ENCODE measurements around the gene RIOK3. TPM values are rescaled to one million over a fixed set of nuclear protein-coding genes. Genes with fewer than 3 reads are reported as not detected.

RIOK3 gene
- total and polyA plus RNA-seq, 2 donors from 2014 or later, result 30.1 to 64.9 TPM

DNA sequence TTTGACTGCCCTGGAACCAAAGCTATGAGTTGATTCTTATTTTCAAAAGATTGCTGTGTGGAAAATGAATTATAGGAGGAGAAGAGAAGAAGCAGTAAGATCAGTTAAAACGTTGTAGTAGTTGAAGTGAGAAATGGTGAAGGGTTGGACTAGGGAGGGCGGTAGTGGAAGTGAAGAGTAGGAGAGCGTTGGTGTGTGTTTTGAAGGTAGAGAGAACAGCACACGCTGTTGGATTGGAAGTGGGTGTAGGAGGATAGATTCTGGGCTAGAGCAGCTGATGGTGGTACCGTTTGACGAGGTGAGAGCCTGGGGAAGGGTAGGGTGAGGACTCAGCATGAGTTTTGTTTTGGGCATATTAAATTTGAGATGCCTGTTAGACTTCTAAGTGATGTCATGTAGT is 18.4 kb downstream of the RIOK3 start:
- FAIRE-seq (no peak), DNase-seq (no peak)
- H3K27ac ChIP-seq (ENCODE audit: low read depth in 2 of 2, low read length in 2 of 2), result no peak overlapping the region
- TF ChIP-seq, protein P1, sequence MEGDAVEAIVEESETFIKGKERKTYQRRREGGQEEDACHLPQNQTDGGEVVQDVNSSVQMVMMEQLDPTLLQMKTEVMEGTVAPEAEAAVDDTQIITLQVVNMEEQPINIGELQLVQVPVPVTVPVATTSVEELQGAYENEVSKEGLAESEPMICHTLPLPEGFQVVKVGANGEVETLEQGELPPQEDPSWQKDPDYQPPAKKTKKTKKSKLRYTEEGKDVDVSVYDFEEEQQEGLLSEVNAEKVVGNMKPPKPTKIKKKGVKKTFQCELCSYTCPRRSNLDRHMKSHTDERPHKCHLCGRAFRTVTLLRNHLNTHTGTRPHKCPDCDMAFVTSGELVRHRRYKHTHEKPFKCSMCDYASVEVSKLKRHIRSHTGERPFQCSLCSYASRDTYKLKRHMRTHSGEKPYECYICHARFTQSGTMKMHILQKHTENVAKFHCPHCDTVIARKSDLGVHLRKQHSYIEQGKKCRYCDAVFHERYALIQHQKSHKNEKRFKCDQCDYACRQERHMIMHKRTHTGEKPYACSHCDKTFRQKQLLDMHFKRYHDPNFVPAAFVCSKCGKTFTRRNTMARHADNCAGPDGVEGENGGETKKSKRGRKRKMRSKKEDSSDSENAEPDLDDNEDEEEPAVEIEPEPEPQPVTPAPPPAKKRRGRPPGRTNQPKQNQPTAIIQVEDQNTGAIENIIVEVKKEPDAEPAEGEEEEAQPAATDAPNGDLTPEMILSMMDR (IDR thresholded peaks at IDR 0.05; ENCODE audit: borderline replicate concordance, extremely low read depth, insufficient read depth), result no peak
- no peaks in the 10 kb centered on the region for H3K9me3 ChIP-seq (ENCODE audit: control insufficient read depth in 2 of 3, insufficient read depth in 1 of 3, low read length in 3 of 3)
- H3K4me1 ChIP-seq (ENCODE audit: control insufficient read depth in 2 of 3, insufficient read depth in 2 of 3, low read depth in 1 of 3, low read length in 3 of 3), result no peaks in the 10 kb centered on the region
- H3K4me3 ChIP-seq (ENCODE audit: low read length in 3 of 3), result no peak overlapping the region
- H3K9ac ChIP-seq (ENCODE audit: low read length in 3 of 3), result no peak overlapping the region
- intact Hi-C loops (cut with DNase I), result no loop called here
- H3K27me3 ChIP-seq (ENCODE audit: control insufficient read depth, insufficient read depth, low read length), result no peaks in the 10 kb centered on the region
- peaks cover 12 to 67% (median 32%) of the 10 kb centered on the region in 3 donors for H3K36me3 ChIP-seq (ENCODE audit: control insufficient read depth in 2 of 3, insufficient read depth in 3 of 3, low read length in 3 of 3)

DNA sequence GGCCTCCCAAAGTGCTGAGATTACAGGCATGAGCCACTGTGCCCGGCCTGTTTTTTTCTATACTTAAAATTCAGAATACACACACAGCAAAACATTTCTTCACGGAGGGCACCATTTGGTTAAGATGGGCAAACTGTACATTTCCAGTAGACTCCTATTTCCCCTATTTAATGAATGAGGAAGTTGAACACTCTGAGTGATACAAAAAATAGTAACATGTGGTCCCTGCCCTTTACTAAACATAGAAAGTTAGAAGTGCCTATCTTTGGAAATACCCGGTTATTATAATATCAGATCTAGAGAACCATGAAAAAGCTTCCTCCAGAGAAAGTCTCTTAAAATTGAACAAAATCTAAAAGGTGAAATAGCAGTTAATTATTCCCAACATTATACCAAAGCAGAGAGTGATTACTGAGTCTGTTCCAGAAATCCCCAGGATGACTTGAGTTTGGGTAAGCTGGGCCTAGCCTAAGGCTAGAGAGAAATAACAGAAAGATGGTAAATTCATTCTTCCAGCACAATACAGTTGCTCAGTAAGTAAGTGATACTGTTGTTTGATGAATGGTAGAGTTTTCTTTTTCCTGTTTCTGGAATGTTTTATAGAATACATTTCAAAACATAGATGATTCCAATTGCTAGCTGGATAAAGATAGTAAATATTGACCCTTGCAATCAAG is 26.9 kb downstream of the RIOK3 start:
- Histone ChIP-seq H3K27ac (ENCODE audit: low read depth in 2 of 2, low read length in 2 of 2) (no peak overlapping the region), H3K4me1 (ENCODE audit: control insufficient read depth in 2 of 3, insufficient read depth in 2 of 3, low read depth in 1 of 3, low read length in 3 of 3) (no peaks in the 10 kb centered on the region), H3K36me3 (ENCODE audit: control insufficient read depth in 2 of 3, insufficient read depth in 3 of 3, low read length in 3 of 3) (peaks cover 2 to 59% (median 22%) of the 10 kb centered on the region in 3 donors), H3K9ac (ENCODE audit: low read length in 3 of 3) (no peak overlapping the region), H3K4me3 (ENCODE audit: low read length in 3 of 3) (no peak overlapping the region), H3K27me3 (ENCODE audit: control insufficient read depth, insufficient read depth, low read length) (no peaks in the 10 kb centered on the region), H3K9me3 (ENCODE audit: control insufficient read depth in 2 of 3, insufficient read depth in 1 of 3, low read length in 3 of 3) (no peaks in the 10 kb centered on the region)
- TF ChIP-seq, protein P1 (IDR thresholded peaks at IDR 0.05; ENCODE audit: borderline replicate concordance, extremely low read depth, insufficient read depth), result no peak
- no peak for FAIRE-seq
- intact Hi-C loops (cut with DNase I), result no loop called here
- DNase-seq, result no peak

DNA sequence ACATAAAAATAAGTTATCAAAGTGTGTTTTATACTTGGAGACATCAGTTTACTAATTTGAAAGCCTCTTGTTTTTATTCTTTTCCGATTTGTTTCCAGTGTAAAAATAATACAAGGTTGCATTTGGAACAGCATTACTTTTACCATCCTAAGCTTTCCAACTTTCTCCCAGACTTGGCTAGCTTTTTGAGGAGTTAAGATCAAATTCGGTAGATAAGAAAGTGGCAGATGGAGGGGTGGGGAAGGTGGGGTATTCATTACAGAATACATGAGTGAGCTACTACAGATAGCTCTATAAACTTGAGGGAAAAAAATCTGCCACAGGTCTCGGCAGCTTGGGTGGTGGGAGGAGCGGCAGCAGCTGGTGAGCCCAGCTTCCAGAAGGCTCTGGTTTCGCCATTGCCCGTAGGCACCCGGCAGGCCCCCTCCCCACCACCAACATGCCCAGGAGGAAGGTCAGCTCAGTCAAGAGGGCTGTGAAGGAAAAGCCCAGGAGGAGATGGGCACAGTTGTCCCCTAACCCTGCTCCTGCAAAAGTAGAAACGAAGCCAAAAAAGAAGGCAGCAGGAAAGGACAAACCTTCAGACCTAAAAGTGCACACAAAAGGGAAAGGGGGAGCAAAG is 31.6 kb downstream of the RIOK3 start:
- no peak overlapping the region for H3K4me3 ChIP-seq (ENCODE audit: low read length in 3 of 3)
- DNase-seq (peak in 3 of 5 donors; percentile 26 to 38 (median 33)), FAIRE-seq (no peak)
- H3K36me3 ChIP-seq (ENCODE audit: control insufficient read depth in 2 of 3, insufficient read depth in 3 of 3, low read length in 3 of 3), result peaks cover 2 to 21% (median 10%) of the 10 kb centered on the region in 3 donors
- H3K9me3 ChIP-seq (ENCODE audit: control insufficient read depth in 2 of 3, insufficient read depth in 1 of 3, low read length in 3 of 3), result no peaks in the 10 kb centered on the region
- TF ChIP-seq, protein P1 (IDR thresholded peaks at IDR 0.05; ENCODE audit: borderline replicate concordance, extremely low read depth, insufficient read depth), result no peak
- peaks cover 0 to 5% (median 0%) of the 10 kb centered on the region in 3 donors for H3K4me1 ChIP-seq (ENCODE audit: control insufficient read depth in 2 of 3, insufficient read depth in 2 of 3, low read depth in 1 of 3, low read length in 3 of 3)
- no peaks in the 10 kb centered on the region for H3K27me3 ChIP-seq (ENCODE audit: control insufficient read depth, insufficient read depth, low read length)
- H3K9ac ChIP-seq (ENCODE audit: low read length in 3 of 3), result no peak overlapping the region
- no peak overlapping the region for H3K27ac ChIP-seq (ENCODE audit: low read depth in 2 of 2, low read length in 2 of 2)
- intact Hi-C loops (cut with DNase I), result no loop called here
